GM12873 (cell line): ENCODE results near the gene CUL4A.

Source experiments
- CTCF ChIP-seq: IDR thresholded peaks from 2 replicates; pipeline ENCODE4 v1.5.1; 2012; ENCODE audit warnings: low read depth, mild to moderate bottlenecking, moderate library complexity, low read length, control low read depth; ENCODE audit not compliant: insufficient read depth; ENCODE audit errors: missing control alignments

The CUL4A gene

GRCh38 chr13:113204378-113204734 lies 5.1 kb upstream of the CUL4A start:
- no peak for TF ChIP-seq CTCF

- no peak for TF ChIP-seq CTCF
Observed at GRCh38 chr13:113205428-113205931, 3.9 kb upstream of the CUL4A start.

GRCh38 chr13:113207460-113207859 lies 2.0 kb upstream of the CUL4A start:
- TF ChIP-seq CTCF: no peak

- TF ChIP-seq CTCF: no peak
Observed at GRCh38 chr13:113207890-113208420, 1.5 kb upstream of the CUL4A start.

- no peak for TF ChIP-seq CTCF
Observed at GRCh38 chr13:113208421-113209335, 735 bp upstream of the CUL4A start, which contains the start of gene PCID2. Gene PCID2 (minus strand): TSS chr13:113208669. CDS start chr13:113208634, 35 bp downstream.

- no peak for TF ChIP-seq CTCF
Observed at GRCh38 chr13:113209759-113210421, 477 bp downstream of the CUL4A start.

- TF ChIP-seq CTCF: no peak
Observed at GRCh38 chr13:113210833-113211232, 1.4 kb downstream of the CUL4A start.
